Neural cell (in vitro differentiated cells): ENCODE data around the gene ITGA3.
"Not testable (repeated sequence)": the region's sequence is repeated elsewhere in the genome, so short reads cannot be mapped to it uniquely, and the experiment has no call there.

Source experiments
- CTCF ChIP-seq: fragments of 450-650 bp; IDR thresholded peaks from 2 replicates; pipeline ENCODE4 v1.5.1; 2014; ENCODE audit warnings: antibody characterized with exemption, mild to moderate bottlenecking, moderate library complexity; ENCODE audit not compliant: poor library complexity, severe bottlenecking
- EP300 ChIP-seq: fragments of 450-650 bp; conservative IDR thresholded peaks from 2 replicates; pipeline ENCODE4 v1.6.1; 2014; ENCODE audit warnings: antibody characterized with exemption, mild to moderate bottlenecking, moderate library complexity; ENCODE audit not compliant: poor library complexity, severe bottlenecking
- EZH2 ChIP-seq: fragments of 200-600, 300-800 bp; shearing (Covaris generic), sonication (generic); IDR thresholded peaks from 2 replicates; pipeline ENCODE4 v1.6.1; 2014; ENCODE audit warnings: antibody characterized with exemption, low read length, borderline replicate concordance, mild to moderate bottlenecking; ENCODE audit not compliant: insufficient read depth, poor library complexity, severe bottlenecking
- MXI1 ChIP-seq: fragments of 450-650 bp; conservative IDR thresholded peaks from 2 replicates; pipeline ENCODE4 v1.6.1; 2014; ENCODE audit warnings: antibody characterized with exemption, mild to moderate bottlenecking; ENCODE audit not compliant: poor library complexity, severe bottlenecking
- POLR2AphosphoS5 ChIP-seq: IDR thresholded peaks from 2 replicates; pipeline ENCODE4 v1.6.1; 2012
- RAD21 ChIP-seq: fragments of 450-650 bp; conservative IDR thresholded peaks from 2 replicates; pipeline ENCODE4 v1.6.1; 2014; ENCODE audit warnings: antibody characterized with exemption, mild to moderate bottlenecking, moderate library complexity
- REST ChIP-seq: IDR thresholded peaks from 2 replicates; pipeline ENCODE4 v1.6.1; 2012; ENCODE audit warnings: borderline replicate concordance
- SMC3 ChIP-seq: fragments of 450-650 bp; conservative IDR thresholded peaks from 2 replicates; pipeline ENCODE4 v1.6.1; 2014; ENCODE audit warnings: antibody characterized with exemption, mild to moderate bottlenecking, moderate library complexity; ENCODE audit not compliant: poor library complexity
- TAF1 ChIP-seq: IDR thresholded peaks from 2 replicates; pipeline ENCODE4 v1.6.1; 2012; ENCODE audit warnings: low read depth

GRCh38 chr17:50040496-50040895, 15.4 kb upstream of the ITGA3 start:
- TF ChIP-seq POLR2AphosphoS5, CTCF, EP300, TAF1, MXI1, REST, EZH2, RAD21, SMC3: not testable (repeated sequence)
